ENCODE results near the gene ZC3H8.

GRCh38 chr2:112182581-112183034 lies 72.2 kb downstream of the ZC3H8 start:
- TF ChIP-seq CTCF (IDR thresholded peaks at IDR 0.05; ENCODE audit: insufficient read depth, low read depth, low read length) (no peak), EZH2 (IDR thresholded peaks at IDR 0.05; ENCODE audit: insufficient read depth, low read length) (no peak)

Data from astrocyte (in vitro differentiated cells and primary cell).